Stimulated activated CD4-positive, alpha-beta T cell treated with anti-CD3 and anti-CD28 coated beads, Interleukin-15, amount 100 ng/mL, for 48 hours (primary cell): ENCODE measurements around the gene PTPN22.

ENCODE experiments used
- DNase-seq, 2 donors: peaks; one replicate each; pipeline ENCODE4 v3.0.0-alpha.2; 2020; ENCODE audit warnings: low read depth in 2 of 2

PTPN22 gene

DNA sequence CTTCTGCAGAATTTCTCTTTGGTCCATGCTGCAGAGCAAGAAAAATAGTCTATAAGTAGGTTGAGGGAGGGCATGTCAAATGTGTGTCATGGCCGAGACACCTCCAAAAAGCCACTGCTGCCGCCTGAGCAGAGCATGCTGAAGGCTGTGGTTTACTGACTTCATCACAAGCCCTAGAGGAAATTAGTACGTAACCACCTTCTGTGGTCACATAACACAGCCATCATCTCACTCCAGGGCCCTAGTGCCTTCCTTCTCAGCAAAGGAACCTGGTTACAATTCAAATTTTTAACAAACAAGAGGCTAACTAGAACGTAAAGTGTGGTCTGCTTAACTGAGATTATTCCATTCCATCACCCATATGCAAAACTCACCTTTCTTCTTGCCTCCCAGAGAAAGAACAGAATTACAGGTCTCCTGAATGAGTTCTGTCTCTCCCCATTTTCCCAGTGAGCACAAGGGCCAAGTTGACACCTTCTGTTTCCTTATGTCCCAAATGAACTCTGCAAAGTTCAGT, at the start of gene PTPN22:
PTPN22 (minus strand) TSS at position 116 of the 517 bp plus-strand sequence.
- peak; percentile 74 to 79 for DNase-seq

GRCh38 chr1:113918243-113918642, 46.7 kb upstream of the PTPN22 start:
- DNase-seq, result no peak

GRCh38 chr1:113917400-113918082, 46.0 kb upstream of the PTPN22 start:
- DNase-seq, result no peak

DNA sequence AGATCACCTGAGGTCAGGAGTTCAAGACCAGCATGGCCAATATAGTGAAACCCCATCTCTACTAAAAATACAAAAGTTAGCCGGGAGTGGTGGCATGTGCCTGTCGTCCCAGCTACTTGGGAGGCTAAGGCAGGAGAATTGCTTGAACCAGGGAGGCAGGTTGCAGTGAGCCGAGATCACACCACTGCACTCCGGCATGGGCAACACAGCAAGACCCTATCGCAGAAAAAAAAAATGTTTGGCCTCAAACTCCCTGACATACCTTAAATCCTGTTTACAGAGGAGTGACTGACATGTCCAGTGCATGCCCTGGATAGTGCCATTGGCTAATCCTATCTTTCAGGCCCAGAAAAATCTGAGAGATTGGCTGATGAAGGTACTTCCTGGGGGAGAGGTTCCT, 45.5 kb upstream of the PTPN22 start:
- DNase-seq, result no peak

GRCh38 chr1:113913887-113914664, 42.6 kb upstream of the PTPN22 start:
- no peak for DNase-seq

GRCh38 chr1:113913312-113913668, 41.8 kb upstream of the PTPN22 start:
- no peak for DNase-seq

- DNase-seq, result no peak
Observed at GRCh38 chr1:113912594-113913311, 41.2 kb upstream of the PTPN22 start.

- peak; percentile 2 to 10 for DNase-seq
Observed at GRCh38 chr1:113905435-113905861, 33.9 kb upstream of the PTPN22 start.

- peak; percentile 97 to 98 for DNase-seq
Observed at GRCh38 chr1:113904674-113905434, 33.3 kb upstream of the PTPN22 start, which contains the start of the genes AP4B1 and DCLRE1B. Gene AP4B1, minus strand, starts transcription at chr1:113904799. Its CDS starts 82 bp downstream, at chr1:113904717. Gene DCLRE1B, plus strand, starts transcription at chr1:113905326. Its CDS starts 261 bp downstream, at chr1:113905587.

- DNase-seq, result no peak
Observed at GRCh38 chr1:113904293-113904673, 32.8 kb upstream of the PTPN22 start.

- DNase-seq, result no peak
Observed at GRCh38 chr1:113903501-113904292, 32.2 kb upstream of the PTPN22 start.

GRCh38 chr1:113901191-113901590, 29.7 kb upstream of the PTPN22 start:
- no peak for DNase-seq

GRCh38 chr1:113899111-113899510, 27.6 kb upstream of the PTPN22 start:
- no peak for DNase-seq

DNA sequence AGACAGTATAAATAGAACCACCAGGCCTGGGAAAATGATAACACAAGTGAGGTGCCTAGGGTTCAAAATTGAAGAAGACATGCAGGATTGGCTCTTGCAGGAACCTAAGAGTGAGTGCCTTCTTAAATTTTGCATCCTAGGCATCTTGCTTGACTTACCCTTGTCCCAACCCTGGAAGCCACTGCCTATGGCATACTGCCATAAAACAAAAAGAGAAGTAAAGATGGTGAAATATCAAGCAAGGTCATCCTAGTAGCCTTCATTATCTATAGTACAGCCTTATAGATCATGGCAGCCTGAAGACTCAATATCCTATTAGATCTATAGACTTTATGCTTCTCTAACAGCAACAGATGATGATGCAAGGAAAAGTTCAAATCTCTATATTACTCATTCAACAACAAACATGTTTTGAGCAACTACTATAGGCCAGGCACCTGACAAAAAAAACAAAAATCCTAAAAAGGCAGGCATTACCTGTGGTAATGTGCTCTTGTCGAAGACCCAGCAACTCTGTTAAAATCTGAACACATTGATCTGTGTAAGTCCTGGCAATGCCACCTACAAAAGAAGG, 26.8 kb upstream of the PTPN22 start:
- DNase-seq, result no peak

- DNase-seq, result no peak
Observed at GRCh38 chr1:113895961-113896360, 24.4 kb upstream of the PTPN22 start.

- no peak for DNase-seq
Observed at GRCh38 chr1:113895098-113895497, 23.6 kb upstream of the PTPN22 start.

DNA sequence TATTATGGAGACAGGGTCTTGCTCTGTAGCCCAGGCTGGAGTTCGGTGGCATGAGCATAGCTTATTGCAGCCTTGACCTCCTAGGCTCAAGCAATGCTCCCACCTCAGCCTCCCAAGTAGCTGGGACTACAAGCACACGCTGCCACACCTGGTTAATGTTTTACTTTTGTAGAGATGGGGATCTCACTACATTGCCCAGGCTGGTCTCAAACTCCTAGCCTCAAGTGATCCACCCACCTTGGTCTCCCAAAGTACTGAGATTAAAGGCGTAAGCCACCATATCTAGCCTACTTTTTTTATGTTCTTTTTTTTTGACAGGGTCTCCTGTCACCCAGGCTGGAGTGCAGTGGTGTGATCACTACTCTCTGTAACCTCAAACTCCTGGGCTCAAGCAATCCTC, 21.8 kb upstream of the PTPN22 start:
- DNase-seq, result no peak

DNA sequence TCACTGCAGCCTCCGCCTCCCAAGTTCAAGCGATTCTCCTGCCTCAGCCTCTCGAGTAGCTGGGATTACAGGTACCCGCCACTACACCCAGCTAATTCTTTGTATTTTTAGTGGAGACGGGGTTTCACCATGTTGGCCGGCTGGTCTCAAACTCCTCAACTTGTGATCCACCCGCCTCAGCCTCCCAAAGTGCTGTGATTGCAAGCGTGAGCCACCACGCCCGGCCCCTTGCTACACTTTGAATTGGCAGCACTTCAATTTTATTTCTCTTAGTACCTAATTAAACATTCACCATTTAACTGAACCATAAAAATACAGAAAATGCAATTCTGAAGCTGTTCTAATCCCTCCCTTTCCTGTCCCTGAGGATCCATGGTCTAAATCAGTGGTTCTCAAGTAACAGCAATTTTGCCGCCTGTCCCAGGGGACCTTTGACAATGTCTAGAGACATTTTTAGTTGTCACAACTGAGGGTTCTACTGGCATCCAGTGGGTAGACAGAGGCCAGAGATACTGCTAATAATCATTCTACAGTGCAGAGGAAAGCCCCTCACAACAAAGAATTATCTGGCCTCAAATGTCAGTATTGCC, 20.2 kb upstream of the PTPN22 start:
- no peak for DNase-seq

DNA sequence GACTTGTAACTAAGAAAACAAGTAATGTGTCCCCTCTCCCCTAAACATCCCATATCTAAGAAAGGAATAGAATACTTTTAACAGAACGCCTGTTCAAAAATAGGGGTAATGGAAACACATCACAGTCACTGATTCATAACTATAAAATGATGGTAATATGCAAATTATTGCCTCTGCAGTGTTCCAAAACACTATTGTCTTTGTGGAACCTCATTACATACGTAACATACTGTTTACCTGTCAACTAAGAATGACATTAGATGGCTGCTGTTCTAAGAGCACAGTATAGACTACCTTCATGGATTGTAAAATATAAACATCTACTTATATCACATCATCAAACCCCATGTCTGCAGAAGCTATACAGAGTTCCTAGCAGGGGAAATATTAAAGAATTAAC, 19.3 kb upstream of the PTPN22 start:
- no peak for DNase-seq
